Kasumi-1 (cell line): ENCODE measurements around the gene SFTPB.
"Not testable (repeated sequence)": the region's sequence is repeated elsewhere in the genome, so short reads cannot be mapped to it uniquely, and the experiment has no call there.

Experiments
- DNase-seq, 2 experiments: peaks; one replicate each; lab custom pipeline; 2025; lab: John Stamatoyannopoulos, UW

SFTPB gene

GRCh38 chr2:85655961-85656417 is 12.0 kb downstream of the SFTPB start:
- DNase-seq = no peak

- DNase-seq = no peak
Observed at GRCh38 chr2:85653996-85654395, 14.0 kb downstream of the SFTPB start.

GRCh38 chr2:85652056-85652455 is 15.9 kb downstream of the SFTPB start:
- DNase-seq = no peak

- DNase-seq = no peak
Observed at GRCh38 chr2:85651097-85651496, 16.9 kb downstream of the SFTPB start.

GRCh38 chr2:85650456-85650855 is 17.5 kb downstream of the SFTPB start:
- no peak for DNase-seq

- DNase-seq = no peak
Observed at GRCh38 chr2:85649201-85650190, 18.5 kb downstream of the SFTPB start.

- DNase-seq = peak; percentile 42 to 71
Observed at GRCh38 chr2:85648619-85649018, 19.4 kb downstream of the SFTPB start.

GRCh38 chr2:85647823-85648526 is 20.0 kb downstream of the SFTPB start:
- no peak for DNase-seq

- no peak for DNase-seq
Observed at GRCh38 chr2:85646166-85646565, 21.8 kb downstream of the SFTPB start.

GRCh38 chr2:85644909-85645308 is 23.1 kb downstream of the SFTPB start:
- DNase-seq = no peak

GRCh38 chr2:85642725-85643124 is 25.3 kb downstream of the SFTPB start:
- DNase-seq = no peak

- no peak for DNase-seq
Observed at GRCh38 chr2:85635636-85636035, 32.4 kb downstream of the SFTPB start.

- DNase-seq = no peak
Observed at GRCh38 chr2:85635011-85635410, 33.0 kb downstream of the SFTPB start.

- DNase-seq = no peak
Observed at GRCh38 chr2:85631316-85631715, 36.7 kb downstream of the SFTPB start.

- peak; percentile 14 to 24 for DNase-seq
Observed at GRCh38 chr2:85628658-85629057, 39.3 kb downstream of the SFTPB start.

- no peak for DNase-seq
Observed at GRCh38 chr2:85623991-85624390, 44.0 kb downstream of the SFTPB start.

GRCh38 chr2:85621338-85621737 is 46.7 kb downstream of the SFTPB start:
- no peak for DNase-seq

- no peak for DNase-seq
Observed at GRCh38 chr2:85619617-85620016, 48.4 kb downstream of the SFTPB start.

- DNase-seq = not testable (repeated sequence)
Observed at GRCh38 chr2:85617723-85618122, 50.3 kb downstream of the SFTPB start.

GRCh38 chr2:85615413-85615728 is 52.6 kb downstream of the SFTPB start:
- DNase-seq = no peak

GRCh38 chr2:85614757-85615156 is 53.2 kb downstream of the SFTPB start:
- not testable (repeated sequence) for DNase-seq

- DNase-seq = no peak
Observed at GRCh38 chr2:85613717-85614515, 54.1 kb downstream of the SFTPB start.
